HG02610 (cell line): ENCODE data around the gene DDX1.

ENCODE experiments used
- ATAC-seq: cut with Tn5 transposase; IDR thresholded peaks from one replicate; pipeline ENCODE4 v1.9.1; 2021; ENCODE audit warnings: mild to moderate bottlenecking, moderate library complexity; ENCODE audit not compliant: unreplicated experiment

The DDX1 gene

GRCh38 chr2:15658911-15659310, 67.2 kb downstream of the DDX1 start:
- no peak for ATAC-seq

- ATAC-seq = no peak
These were observed 69.0 kb downstream of the DDX1 start for GRCh38 chr2:15660491-15661294.

- no peak for ATAC-seq
These were observed 69.6 kb downstream of the DDX1 start for GRCh38 chr2:15661295-15661569.

- no peak for ATAC-seq
These were observed 70.4 kb downstream of the DDX1 start for GRCh38 chr2:15662026-15662425.

- ATAC-seq = no peak
These were observed 70.9 kb downstream of the DDX1 start for GRCh38 chr2:15662579-15662978.

GRCh38 chr2:15663802-15664201, 72.1 kb downstream of the DDX1 start:
- ATAC-seq = no peak

GRCh38 chr2:15664273-15665066, 72.8 kb downstream of the DDX1 start:
- no peak for ATAC-seq

- ATAC-seq = no peak
These were observed 73.6 kb downstream of the DDX1 start for GRCh38 chr2:15665067-15665942.

GRCh38 chr2:15665943-15666460, 74.3 kb downstream of the DDX1 start:
- ATAC-seq = no peak

- ATAC-seq = no peak
These were observed 75.5 kb downstream of the DDX1 start for GRCh38 chr2:15666861-15667808.

- no peak for ATAC-seq
These were observed 76.3 kb downstream of the DDX1 start for GRCh38 chr2:15667809-15668556.

GRCh38 chr2:15668611-15669305, 77.1 kb downstream of the DDX1 start:
- ATAC-seq = no peak

GRCh38 chr2:15669375-15669910, 77.8 kb downstream of the DDX1 start:
- no peak for ATAC-seq

- no peak for ATAC-seq
These were observed 78.8 kb downstream of the DDX1 start for GRCh38 chr2:15670469-15670868.

- ATAC-seq = no peak
These were observed 79.3 kb downstream of the DDX1 start for GRCh38 chr2:15670981-15671380.

- no peak for ATAC-seq
These were observed 79.7 kb downstream of the DDX1 start for GRCh38 chr2:15671409-15671808.

GRCh38 chr2:15671842-15672815, 80.5 kb downstream of the DDX1 start:
- ATAC-seq = no peak
